HG03469 (cell line): Measurements from ENCODE around the gene STX3.

Experiments
- ATAC-seq: cut with Tn5 transposase; IDR thresholded peaks from one replicate; pipeline ENCODE4 v1.9.1; 2021; ENCODE audit warnings: mild to moderate bottlenecking, moderate library complexity, moderate number of reproducible peaks; ENCODE audit not compliant: unreplicated experiment

The STX3 gene

GRCh38 chr11:59754859-59755700 lies at the start of gene STX3:
Gene STX3 (plus strand): TSS chr11:59755376. CDS start chr11:59755606, 230 bp downstream.
- ATAC-seq = no peak

GRCh38 chr11:59706518-59707285 lies 48.5 kb upstream of the STX3 start:
- no peak for ATAC-seq

GRCh38 chr11:59707371-59707770 lies 47.8 kb upstream of the STX3 start:
- no peak for ATAC-seq

GRCh38 chr11:59708537-59708936 lies 46.6 kb upstream of the STX3 start:
- ATAC-seq = no peak

- ATAC-seq = no peak
Measured at GRCh38 chr11:59710136-59710847, 44.9 kb upstream of the STX3 start.

DNA sequence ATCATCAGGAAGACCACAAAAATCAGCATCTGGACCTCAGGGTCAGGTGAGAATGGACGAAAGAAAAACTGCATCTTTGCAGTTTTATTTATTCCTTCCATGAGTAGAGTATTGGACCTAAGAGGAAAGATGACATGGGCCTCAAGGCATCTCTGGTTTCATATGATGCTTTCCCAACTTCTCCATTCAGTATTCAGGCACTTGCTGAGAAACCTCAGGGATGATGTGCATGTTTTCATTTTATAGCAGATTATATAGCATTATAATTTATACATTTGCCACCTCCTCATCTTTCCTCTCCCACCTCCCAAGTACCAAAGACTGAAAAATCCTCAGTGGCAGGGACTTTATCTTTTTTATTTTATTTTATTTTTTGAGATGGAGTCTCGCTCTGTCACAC lies 41.4 kb upstream of the STX3 start, which contains the start of gene OR10V1:
TSS of gene OR10V1 (minus strand) at position 101 of the 400 bp plus-strand sequence. CDS start at position 101, 0 bp downstream.
- ATAC-seq = no peak

DNA sequence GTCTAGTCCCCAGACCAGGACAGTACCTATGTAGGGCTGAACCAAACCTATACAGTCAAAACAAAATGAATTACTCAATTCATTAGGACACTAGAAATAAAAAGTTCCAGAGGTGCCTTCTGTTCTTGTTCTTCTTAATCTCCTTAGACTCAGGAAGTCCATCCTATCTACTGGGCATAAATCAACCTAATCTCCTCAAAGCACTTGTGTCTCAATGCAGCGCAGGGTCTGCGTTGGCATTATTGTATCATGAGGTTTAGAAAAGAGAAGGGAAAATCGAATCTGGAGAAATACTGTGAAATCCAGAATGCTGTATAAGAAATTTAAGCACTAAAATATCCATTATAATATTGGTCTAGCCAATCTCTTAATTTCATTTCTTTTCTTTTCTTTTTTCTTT lies 39.1 kb upstream of the STX3 start:
- no peak for ATAC-seq

DNA sequence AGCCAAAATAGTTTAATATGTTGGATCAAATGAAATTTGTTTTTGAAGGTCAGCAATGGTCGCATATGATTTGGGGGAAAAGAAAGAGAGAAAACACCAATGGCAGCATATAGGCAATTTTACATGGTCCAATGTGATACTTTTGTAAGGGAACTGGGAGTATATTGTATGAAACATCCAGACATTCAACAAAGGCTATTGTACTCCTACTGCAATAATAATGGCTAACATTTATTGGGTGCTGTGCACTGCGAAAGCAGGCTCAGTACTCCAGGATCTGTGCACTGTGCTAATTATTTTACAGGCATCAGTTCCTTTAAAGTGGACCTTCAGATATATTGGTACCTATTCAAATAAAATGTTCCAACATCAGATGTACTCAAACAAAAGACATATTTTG lies 35.6 kb upstream of the STX3 start:
- ATAC-seq = no peak

GRCh38 chr11:59724066-59724465 lies 31.1 kb upstream of the STX3 start:
- no peak for ATAC-seq

DNA sequence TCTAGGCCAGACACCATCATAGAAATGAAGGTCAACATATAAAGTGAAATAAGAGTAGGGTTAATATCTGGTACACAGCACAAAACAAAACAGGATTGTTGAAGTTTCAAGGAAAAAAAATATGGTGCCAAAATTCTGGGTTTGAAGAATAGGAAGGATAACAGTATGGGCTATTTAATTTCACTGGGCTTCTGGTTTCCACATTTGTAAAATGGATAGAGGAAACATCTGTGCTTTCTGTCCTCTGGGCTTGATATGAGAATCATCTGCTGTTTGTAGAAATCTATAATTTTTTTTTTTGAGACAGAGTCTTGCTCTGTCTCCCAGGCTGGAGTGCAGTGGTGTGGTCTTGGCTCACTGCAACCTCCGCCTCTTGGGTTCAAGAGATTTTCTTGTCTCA lies 27.8 kb upstream of the STX3 start:
- ATAC-seq = no peak

DNA sequence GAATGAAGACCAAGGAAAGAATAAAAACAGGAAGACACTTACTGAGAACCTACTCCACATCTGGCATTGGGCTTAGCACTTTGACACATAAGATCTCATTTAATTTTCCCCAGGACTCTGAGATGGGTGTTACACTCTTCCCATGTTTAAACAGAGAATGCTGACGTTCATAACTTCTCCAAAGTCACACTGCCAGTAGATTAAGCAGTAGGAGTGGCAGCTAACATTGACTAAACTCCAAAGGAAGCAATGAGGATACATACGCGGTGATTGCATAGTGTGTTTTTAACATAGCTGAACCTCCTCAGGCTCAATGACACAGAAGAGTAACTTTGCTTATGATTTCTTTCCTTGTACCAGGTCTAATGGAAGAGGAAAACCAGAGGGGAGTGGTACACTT lies 27.0 kb upstream of the STX3 start:
- no peak for ATAC-seq

DNA sequence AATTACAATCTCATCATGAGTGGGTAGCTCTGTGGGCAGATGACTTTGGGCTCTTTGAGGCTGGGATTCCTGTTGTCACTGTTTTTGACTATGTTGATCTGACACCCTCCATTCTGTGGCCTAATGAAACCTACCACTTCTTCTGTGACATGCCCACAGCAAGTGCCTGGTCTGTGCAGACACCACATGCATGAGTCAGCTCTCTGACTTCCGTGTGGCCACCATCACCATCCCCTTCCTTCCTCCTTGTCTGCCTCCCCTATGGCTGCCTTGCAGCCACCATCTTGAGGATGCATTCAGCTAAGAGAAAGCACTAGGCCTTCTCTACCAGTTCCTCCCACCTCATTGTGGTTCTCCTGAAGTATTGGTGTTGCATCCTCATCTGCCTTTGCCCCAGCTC lies 26.3 kb upstream of the STX3 start:
- ATAC-seq = no peak

DNA sequence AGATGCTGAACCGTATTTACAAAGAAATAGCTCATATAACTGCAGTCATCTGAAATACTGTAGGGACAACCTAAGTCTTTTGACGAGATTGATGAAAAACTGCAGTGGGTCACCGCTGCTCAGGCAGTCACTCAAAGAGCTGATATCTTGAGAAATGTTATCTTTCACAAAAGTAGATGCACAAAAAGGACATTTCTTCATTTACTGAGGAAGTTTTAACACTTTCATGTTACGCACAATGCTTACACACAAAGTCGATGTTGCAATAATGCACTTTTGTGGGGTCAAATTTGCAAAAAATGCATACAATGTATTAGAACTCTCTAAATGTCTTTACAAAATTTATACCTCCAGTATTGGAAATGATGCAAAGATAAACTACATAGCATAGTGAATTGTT lies 25.3 kb upstream of the STX3 start:
- no peak for ATAC-seq

DNA sequence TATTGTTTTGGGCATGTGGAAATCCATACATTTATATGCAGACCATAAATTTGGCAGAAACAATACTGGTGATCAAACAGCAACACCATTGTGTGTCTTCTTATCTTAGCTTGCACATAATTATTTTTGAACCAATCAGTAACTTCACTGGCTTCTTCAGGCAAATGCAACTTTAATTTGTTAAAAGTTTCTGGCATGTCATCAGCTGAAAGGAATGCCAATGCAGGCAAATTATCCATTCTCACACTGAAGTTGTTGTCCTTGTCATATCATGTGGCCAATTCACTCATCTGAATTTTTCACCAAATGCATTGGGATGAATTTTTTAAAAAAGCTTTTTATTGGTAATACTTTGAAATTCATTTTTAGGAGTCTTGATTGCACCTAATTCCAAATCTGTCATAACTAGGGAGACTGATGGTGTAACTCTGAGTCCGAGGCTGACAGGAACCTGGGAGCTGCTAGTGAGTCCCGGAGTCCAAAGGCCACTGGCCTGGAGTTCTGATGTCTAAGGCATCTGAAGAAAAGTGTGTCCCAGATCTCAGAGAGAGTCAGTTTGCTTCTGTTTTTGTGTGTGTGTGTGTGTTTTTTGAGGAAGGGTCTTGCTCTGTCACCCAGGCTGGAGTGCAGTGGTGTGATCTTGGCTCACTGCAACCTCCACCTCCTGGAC lies 24.1 kb upstream of the STX3 start:
- ATAC-seq = no peak

DNA sequence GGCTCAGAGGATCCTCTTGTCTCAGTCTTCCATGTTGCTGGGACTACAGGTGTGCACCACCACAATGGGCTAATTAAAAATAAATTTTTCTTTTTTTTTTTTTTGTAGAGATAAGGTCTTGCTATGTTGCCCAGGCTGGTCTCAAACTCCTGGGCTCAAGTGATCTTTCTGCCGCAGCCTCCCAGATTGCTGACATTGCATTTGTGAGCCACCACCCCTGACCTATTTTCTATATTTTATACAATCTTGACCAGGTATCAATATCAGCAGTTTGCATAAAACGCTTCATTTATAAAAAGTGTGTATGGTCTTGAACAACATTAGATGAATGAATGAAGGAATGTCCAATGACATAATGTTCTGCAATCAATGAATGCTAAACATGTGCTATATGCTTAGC lies 9.1 kb upstream of the STX3 start:
- no peak for ATAC-seq

GRCh38 chr11:59753650-59754493 lies 1.3 kb upstream of the STX3 start:
- no peak for ATAC-seq

DNA sequence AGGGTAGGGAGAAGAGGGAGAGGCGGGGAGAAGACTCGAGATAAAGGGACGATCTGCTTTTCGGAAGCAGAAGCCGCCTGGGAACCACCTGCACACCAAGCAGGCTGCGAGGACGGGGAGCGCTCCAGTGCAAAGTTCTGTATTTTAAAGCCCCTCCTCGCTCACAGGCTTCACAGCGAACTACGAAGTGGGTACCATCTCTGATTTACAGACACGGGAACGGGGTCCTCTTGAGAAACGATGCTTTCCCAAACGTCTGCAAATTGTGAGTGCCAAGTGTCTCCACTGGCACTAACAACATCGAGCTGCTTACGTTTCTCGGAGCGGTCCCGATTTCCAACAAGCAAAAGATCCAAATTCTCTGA lies 700 bp upstream of the STX3 start:
- ATAC-seq = no peak

DNA sequence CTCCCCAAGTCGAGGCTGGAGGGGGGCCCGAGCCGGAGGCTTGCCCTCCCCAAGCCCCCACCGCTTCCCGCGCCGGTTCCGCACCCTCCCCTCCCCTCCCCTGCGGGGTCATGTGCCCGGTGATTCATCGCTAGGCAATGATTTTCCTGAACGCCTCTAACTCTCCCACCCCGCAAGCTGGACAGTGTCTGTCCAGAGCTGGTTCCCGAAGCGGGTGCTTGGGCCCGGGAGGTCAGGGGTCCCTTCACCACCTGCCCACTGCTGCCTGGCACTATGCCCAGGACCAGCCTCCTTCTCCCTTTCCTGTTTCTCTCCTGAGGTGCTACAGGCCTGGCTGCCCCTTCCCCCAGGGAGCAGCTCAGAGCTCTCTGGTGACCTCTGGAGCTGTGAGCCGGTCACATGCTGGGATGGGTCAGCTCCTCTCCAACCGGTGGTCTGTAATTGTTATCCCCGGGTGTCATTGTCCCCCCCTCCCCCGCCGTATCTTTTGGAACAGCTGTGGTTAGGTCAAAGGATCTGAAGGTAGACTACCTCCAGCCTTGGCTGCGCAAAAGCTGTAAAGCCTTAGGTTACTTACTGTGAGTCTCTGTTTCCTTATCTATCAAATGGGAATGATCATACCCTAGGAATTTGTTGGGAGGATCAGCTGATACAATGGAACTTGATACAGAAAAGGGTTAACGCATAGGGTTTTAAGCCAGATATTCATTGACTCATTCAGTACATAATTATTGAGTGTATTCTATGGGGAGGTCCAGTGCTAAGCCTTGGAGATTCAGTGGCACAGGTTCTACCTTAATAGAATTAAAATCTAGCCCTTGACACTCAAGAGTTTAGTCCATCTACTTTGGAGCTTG lies 753 bp downstream of the STX3 start:
- ATAC-seq = no peak

DNA sequence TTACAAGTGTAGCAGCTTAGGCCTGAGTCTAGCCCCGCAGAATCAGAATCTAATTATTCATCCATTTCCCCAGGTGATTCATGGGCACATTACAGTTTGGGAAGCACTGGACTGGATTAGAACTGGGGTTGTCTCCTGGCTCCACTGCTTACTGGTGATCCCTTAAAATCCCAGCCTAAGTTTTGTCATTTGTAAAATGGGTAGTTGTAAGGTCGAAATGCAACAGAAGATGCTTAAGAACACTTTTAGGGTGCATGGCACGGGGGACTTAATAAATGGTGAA lies 1.3 kb downstream of the STX3 start:
- ATAC-seq = no peak
